Esophagus muscularis mucosa (tissue), 4 donors: ENCODE measurements around the gene ZBTB7C. TPM values are rescaled to one million over a fixed set of nuclear protein-coding genes. Genes with fewer than 3 reads are reported as not detected.

Source experiments
- DNase-seq: peaks from one replicate; pipeline ENCODE4 v3.0.0-alpha.2; 2017; ENCODE audit errors: extremely low spot score
- H3K27ac ChIP-seq, 4 donors: fragments of 200-600 bp; sonication (generic); replicated peaks in 1 of 4; 1 replicate in 3 of 4; 2 replicates in 1 of 4; pipeline ENCODE4 v1.5.1; 2016 to 2019; ENCODE audit warnings: mild to moderate bottlenecking in 1 of 4
- H3K27me3 ChIP-seq, 4 donors: fragments of 200-600 bp; sonication (generic); one replicate each; pipeline versions ENCODE4 v1.5.1 to v1.6.0; 2016 to 2019
- H3K36me3 ChIP-seq, 4 donors: fragments of 200-600 bp; sonication (generic); one replicate each; pipeline ENCODE4 v1.5.1; 2016 to 2019
- H3K4me1 ChIP-seq, 4 donors: fragments of 200-600 bp; sonication (generic); one replicate each; pipeline ENCODE4 v1.5.1; 2016 to 2019
- H3K4me3 ChIP-seq, 4 donors: fragments of 200-600 bp; sonication (generic); 1 replicate in 2 of 4; 2 replicates in 2 of 4; pipeline ENCODE4 v1.5.1; 2016 to 2019; ENCODE audit warnings: mild to moderate bottlenecking in 4 of 4, moderate library complexity in 1 of 4
- H3K9me3 ChIP-seq, 4 donors: fragments of 200-600 bp; sonication (generic); 1 replicate in 3 of 4; 2 replicates in 1 of 4; pipeline ENCODE4 v1.5.1; 2016 to 2019
- EP300 ChIP-seq: sonication (generic); formaldehyde crosslinking; IDR thresholded peaks from one replicate; pipeline ENCODE4 v1.6.1; 2017; ENCODE audit warnings: antibody characterized with exemption
- POLR2A ChIP-seq: fragments of 450-650 bp; IDR thresholded peaks from one replicate; pipeline ENCODE4 v1.6.1; 2017; ENCODE audit warnings: antibody characterized with exemption, moderate library complexity, mild to moderate bottlenecking, low read depth
- POLR2AphosphoS5 ChIP-seq, 2 donors: sonication (generic); formaldehyde crosslinking; IDR thresholded peaks; one replicate each; pipeline ENCODE4 v1.6.1; 2017; ENCODE audit warnings: antibody characterized with exemption in 2 of 2
- WGBS: methylation state at CpG from one replicate; pipeline ENCODE4 v1.1.5; 2018; 5-methylcytosine and 5-hydroxymethylcytosine counted together
- intact Hi-C: fragments of 100-400 bp; cut with DNase I; formaldehyde crosslinking; loops from one replicate; pipeline ENCODE4 v1.15.1; 2023
- total RNA-seq, 4 donors: library from RNA; depleted of rRNA; stranded (reverse); fragments of >200 nt; gene quantifications; one replicate each; pipeline versions ENCODE4 v1.1.0 to v1.2.1, GENCODE V29; 2016
- TF ChIP-seq, protein P1 (sequence below), 3 experiments: fragments of 200-600 bp in 2 of 3; fragments of 450-650 bp in 1 of 3; sonication (generic) in 2 of 3; IDR thresholded peaks; one replicate each; pipeline ENCODE4 v1.5.1; 2017 to 2019; ENCODE audit warnings: antibody characterized with exemption in 3 of 3, mild to moderate bottlenecking in 2 of 3, moderate library complexity in 1 of 3

ZBTB7C gene
- total RNA-seq, 4 donors from 2014 or later, result 6.3 to 13.2 (median 9.1) TPM

DNA sequence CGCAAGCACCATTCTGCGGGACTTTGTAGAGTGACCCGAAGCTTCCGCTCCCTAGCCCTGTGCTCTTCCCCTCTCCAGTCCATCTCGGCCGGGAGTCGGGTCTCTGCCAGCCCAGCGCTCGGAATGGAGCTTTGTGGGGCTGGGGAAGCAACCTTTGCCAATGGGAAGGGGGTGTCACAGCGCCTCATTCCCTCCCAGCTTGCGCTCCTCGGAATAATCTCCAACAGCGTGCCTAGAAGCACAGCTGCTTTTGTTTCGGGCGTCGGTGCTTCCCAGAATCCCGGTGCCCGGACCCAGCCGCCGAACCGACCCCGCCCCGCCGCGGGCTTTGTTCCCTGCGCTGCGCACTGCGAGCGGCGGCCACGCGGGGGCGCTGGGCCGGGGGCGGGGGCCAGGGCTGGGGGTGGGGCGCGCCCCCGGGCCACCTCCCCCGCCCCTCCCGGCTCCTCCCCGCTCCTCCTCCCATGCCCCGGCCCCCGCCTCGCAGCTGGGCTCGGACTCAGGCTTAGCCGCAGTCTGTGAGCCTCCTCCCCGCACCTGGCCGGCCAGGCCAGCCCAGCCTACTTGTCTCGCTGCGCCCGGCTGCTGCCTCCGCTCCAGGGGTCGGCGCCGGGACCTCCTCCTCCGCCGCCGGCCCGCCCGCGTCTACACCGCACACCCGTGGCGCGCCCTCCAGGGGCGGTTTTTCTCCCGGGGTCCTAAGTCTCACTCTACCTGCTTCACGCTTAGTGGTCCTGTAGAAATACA lies 401.1 kb downstream of the ZBTB7C start:
- peak overlapping the region; percentile 55 to 80 (median 61) for H3K4me3 ChIP-seq
- no peak overlapping the region for H3K27ac ChIP-seq
- no peaks in the 10 kb centered on the region for H3K9me3 ChIP-seq
- TF ChIP-seq, protein P1, sequence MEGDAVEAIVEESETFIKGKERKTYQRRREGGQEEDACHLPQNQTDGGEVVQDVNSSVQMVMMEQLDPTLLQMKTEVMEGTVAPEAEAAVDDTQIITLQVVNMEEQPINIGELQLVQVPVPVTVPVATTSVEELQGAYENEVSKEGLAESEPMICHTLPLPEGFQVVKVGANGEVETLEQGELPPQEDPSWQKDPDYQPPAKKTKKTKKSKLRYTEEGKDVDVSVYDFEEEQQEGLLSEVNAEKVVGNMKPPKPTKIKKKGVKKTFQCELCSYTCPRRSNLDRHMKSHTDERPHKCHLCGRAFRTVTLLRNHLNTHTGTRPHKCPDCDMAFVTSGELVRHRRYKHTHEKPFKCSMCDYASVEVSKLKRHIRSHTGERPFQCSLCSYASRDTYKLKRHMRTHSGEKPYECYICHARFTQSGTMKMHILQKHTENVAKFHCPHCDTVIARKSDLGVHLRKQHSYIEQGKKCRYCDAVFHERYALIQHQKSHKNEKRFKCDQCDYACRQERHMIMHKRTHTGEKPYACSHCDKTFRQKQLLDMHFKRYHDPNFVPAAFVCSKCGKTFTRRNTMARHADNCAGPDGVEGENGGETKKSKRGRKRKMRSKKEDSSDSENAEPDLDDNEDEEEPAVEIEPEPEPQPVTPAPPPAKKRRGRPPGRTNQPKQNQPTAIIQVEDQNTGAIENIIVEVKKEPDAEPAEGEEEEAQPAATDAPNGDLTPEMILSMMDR (IDR thresholded peaks at IDR 0.05), result peak; percentile 37 to 93 (median 74)
- no peak for TF ChIP-seq EP300
- TF ChIP-seq POLR2A, result no peak
- no peak for TF ChIP-seq POLR2AphosphoS5 (IDR thresholded peaks at IDR 0.05)
- no peaks in the 10 kb centered on the region for H3K27me3 ChIP-seq
- peaks cover 11 to 14% (median 13%) of the 10 kb centered on the region in 4 donors for H3K4me1 ChIP-seq
- WGBS, result 5% methylated on average over 45 of the region's 68 CpGs
- no peak for DNase-seq
- intact Hi-C loops, result loop anchor here (5.0 kb wide), 1 partner anchor 71 kb away; no protein-coding TSS in a partner anchor
- H3K36me3 ChIP-seq, result no peaks in the 10 kb centered on the region

DNA sequence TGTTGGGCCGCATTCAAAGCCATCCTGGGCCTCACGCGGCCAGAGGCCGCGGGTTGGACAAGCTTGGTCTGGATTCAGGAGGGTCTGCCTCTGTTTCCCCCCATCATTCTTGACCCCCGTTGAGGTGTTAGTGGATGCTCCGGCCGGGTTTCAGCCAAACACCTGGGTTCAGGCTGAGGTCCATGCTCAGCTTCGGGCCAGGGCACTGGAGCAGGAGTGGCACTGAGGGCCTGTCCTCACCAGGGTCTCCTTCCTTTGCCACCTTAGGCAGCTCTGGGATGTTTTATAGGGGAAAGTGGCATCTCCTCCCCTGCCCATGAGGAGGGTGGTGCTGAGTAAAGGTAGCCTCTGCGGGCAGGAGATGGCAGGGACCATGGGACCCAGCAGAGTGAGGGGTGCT lies 401.8 kb downstream of the ZBTB7C start:
- no peaks in the 10 kb centered on the region for H3K27me3 ChIP-seq
- H3K27ac ChIP-seq, result no peak overlapping the region
- 95% methylated on average over 8 of the region's 10 CpGs for WGBS
- DNase-seq, result no peak
- peaks cover 11 to 18% (median 14%) of the 10 kb centered on the region in 4 donors for H3K4me1 ChIP-seq
- intact Hi-C loops, result loop anchor here (5.0 kb wide), 1 partner anchor 70 kb away; no protein-coding TSS in a partner anchor
- peak overlapping the region; percentile 55 to 80 (median 61) for H3K4me3 ChIP-seq
- TF ChIP-seq POLR2A (no peak), POLR2AphosphoS5 (IDR thresholded peaks at IDR 0.05) (no peak), EP300 (no peak)
- TF ChIP-seq, protein P1 (IDR thresholded peaks at IDR 0.05), result no peak
- H3K9me3 ChIP-seq, result no peaks in the 10 kb centered on the region
- H3K36me3 ChIP-seq, result no peaks in the 10 kb centered on the region

DNA sequence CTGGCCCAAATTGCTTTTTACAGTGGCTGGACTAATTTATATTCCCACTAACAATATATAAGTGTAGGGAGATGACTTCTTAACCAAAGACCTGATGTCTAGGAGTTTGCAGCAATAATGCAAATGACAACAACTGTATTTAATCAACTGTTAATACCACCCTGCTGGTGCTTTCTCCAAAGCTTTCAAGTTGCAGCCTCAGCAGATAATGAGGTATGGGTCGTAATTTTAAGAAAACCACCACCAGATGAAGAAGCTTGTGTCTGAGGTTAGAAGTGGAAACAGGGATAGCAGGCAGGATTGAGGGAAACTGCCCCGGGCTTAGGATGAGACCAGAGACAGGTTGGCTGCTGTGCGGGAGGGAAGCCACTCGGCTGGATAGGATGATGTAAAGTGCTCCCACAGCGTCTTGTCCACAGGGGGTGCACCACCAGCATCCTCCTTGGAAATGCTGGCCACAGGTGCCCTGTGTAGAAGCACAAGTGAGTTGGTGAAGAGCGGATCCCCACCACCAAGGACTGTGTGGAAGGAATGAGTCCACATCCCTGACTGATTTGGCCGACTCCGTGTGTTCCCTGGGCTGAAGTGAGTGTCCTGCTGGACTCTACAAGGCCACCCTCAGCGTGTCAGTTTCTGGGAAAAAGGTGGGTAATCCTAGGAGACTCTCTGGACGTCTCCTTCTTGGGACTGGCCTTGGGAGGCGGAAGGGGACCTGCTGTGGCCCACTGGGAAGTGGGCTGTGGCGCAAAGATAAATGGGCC lies 402.6 kb downstream of the ZBTB7C start:
- 90% methylated on average over 10 of the region's 12 CpGs for WGBS
- TF ChIP-seq EP300 (no peak), POLR2A (no peak), POLR2AphosphoS5 (IDR thresholded peaks at IDR 0.05) (no peak)
- TF ChIP-seq, protein P1 (IDR thresholded peaks at IDR 0.05), result no peak
- no peak for DNase-seq
- H3K27me3 ChIP-seq, result no peaks in the 10 kb centered on the region
- intact Hi-C loops, result loop anchor here (5.0 kb wide), 1 partner anchor 69 kb away; no protein-coding TSS in a partner anchor
- no peaks in the 10 kb centered on the region for H3K9me3 ChIP-seq
- no peak overlapping the region for H3K4me3 ChIP-seq
- H3K27ac ChIP-seq, result no peak overlapping the region
- H3K4me1 ChIP-seq, result peaks cover 11 to 18% (median 14%) of the 10 kb centered on the region in 4 donors
- no peaks in the 10 kb centered on the region for H3K36me3 ChIP-seq

DNA sequence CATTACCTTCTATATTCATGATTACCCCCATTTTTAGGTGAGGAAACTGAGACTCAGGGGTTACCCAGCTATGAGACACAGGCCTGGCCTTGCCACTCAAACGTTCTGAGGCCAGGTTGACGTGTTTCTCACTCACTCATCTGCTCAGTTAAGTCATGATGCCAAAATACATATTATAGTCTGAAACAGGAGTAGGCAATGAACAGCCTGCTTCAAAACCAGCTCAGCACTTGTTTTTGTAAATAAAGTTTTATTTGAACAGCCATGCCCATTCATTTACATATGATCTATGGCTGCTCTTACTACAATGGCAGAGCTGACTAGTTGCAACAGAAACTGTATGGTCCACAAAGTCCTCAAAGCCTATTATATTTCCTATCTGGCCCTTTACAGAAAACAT lies 404.6 kb downstream of the ZBTB7C start:
- TF ChIP-seq POLR2AphosphoS5 (IDR thresholded peaks at IDR 0.05) (no peak), EP300 (no peak), POLR2A (no peak)
- TF ChIP-seq, protein P1 (IDR thresholded peaks at IDR 0.05), result no peak
- Histone ChIP-seq H3K27me3 (no peaks in the 10 kb centered on the region), H3K27ac (no peak overlapping the region), H3K36me3 (no peaks in the 10 kb centered on the region), H3K4me3 (no peak overlapping the region), H3K9me3 (no peaks in the 10 kb centered on the region), H3K4me1 (peaks cover 11 to 18% (median 14%) of the 10 kb centered on the region in 4 donors)
- WGBS, result 86% methylated on average over 2 of the region's 2 CpGs
- intact Hi-C loops, result no loop called here
- DNase-seq, result no peak
